ENCODE measurements around the gene FBXO44.

FBXO44 gene

DNA sequence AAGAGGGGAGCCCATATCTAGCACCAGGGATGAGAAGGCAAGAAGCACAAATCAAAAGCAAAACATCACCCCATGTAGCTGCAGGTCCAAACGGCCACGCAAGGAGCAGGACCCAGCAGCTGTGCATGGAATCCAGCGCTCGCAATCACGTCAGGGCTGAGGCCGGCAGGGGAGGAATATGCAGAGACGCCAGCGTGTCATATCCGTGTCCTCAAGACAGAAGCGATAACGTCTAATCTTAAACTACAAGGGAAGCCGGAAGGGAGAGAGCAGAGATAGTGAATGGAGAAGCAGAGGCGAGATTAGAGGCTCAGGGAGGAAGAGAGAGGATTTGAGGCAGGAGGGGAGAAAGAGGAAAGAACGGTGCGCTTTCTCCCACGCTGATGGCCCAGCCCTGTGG, 39.6 kb upstream of the FBXO44 start:
- TF ChIP-seq, protein P1, sequence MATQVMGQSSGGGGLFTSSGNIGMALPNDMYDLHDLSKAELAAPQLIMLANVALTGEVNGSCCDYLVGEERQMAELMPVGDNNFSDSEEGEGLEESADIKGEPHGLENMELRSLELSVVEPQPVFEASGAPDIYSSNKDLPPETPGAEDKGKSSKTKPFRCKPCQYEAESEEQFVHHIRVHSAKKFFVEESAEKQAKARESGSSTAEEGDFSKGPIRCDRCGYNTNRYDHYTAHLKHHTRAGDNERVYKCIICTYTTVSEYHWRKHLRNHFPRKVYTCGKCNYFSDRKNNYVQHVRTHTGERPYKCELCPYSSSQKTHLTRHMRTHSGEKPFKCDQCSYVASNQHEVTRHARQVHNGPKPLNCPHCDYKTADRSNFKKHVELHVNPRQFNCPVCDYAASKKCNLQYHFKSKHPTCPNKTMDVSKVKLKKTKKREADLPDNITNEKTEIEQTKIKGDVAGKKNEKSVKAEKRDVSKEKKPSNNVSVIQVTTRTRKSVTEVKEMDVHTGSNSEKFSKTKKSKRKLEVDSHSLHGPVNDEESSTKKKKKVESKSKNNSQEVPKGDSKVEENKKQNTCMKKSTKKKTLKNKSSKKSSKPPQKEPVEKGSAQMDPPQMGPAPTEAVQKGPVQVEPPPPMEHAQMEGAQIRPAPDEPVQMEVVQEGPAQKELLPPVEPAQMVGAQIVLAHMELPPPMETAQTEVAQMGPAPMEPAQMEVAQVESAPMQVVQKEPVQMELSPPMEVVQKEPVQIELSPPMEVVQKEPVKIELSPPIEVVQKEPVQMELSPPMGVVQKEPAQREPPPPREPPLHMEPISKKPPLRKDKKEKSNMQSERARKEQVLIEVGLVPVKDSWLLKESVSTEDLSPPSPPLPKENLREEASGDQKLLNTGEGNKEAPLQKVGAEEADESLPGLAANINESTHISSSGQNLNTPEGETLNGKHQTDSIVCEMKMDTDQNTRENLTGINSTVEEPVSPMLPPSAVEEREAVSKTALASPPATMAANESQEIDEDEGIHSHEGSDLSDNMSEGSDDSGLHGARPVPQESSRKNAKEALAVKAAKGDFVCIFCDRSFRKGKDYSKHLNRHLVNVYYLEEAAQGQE (IDR thresholded peaks at IDR 0.05; ENCODE audit: insufficient replicate concordance, low read depth): no peak
- TF ChIP-seq SPI1 (IDR thresholded peaks at IDR 0.05; ENCODE audit: borderline replicate concordance, low read depth): no peak
- TF ChIP-seq POLR2AphosphoS5 (IDR thresholded peaks at IDR 0.05; ENCODE audit: low read depth): no peak
- TF ChIP-seq GABPA (IDR thresholded peaks at IDR 0.05; ENCODE audit: low read depth): no peak
- TF ChIP-seq, protein P2, sequence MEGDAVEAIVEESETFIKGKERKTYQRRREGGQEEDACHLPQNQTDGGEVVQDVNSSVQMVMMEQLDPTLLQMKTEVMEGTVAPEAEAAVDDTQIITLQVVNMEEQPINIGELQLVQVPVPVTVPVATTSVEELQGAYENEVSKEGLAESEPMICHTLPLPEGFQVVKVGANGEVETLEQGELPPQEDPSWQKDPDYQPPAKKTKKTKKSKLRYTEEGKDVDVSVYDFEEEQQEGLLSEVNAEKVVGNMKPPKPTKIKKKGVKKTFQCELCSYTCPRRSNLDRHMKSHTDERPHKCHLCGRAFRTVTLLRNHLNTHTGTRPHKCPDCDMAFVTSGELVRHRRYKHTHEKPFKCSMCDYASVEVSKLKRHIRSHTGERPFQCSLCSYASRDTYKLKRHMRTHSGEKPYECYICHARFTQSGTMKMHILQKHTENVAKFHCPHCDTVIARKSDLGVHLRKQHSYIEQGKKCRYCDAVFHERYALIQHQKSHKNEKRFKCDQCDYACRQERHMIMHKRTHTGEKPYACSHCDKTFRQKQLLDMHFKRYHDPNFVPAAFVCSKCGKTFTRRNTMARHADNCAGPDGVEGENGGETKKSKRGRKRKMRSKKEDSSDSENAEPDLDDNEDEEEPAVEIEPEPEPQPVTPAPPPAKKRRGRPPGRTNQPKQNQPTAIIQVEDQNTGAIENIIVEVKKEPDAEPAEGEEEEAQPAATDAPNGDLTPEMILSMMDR (IDR thresholded peaks at IDR 0.05; ENCODE audit: insufficient read depth, low read length): no peak
- H3K27ac ChIP-seq (replicated peaks): no peak overlapping the region
- no peaks in the 10 kb centered on the region for H3K27me3 ChIP-seq (ENCODE audit: insufficient read depth, poor library complexity, severe bottlenecking)
- H3K4me3 ChIP-seq (replicated peaks; ENCODE audit: insufficient read depth, low read length): no peak overlapping the region
- no peak for DNase-seq (ENCODE audit: low read depth in 1 of 2, low spot score in 1 of 2)

GRCh38 chr1:11616766-11617165, 37.9 kb upstream of the FBXO44 start:
- no peaks in the 10 kb centered on the region for H3K27me3 ChIP-seq (ENCODE audit: insufficient read depth, poor library complexity, severe bottlenecking)
- DNase-seq (ENCODE audit: low read depth in 1 of 2, low spot score in 1 of 2): no peak
- no peak for TF ChIP-seq POLR2AphosphoS5 (IDR thresholded peaks at IDR 0.05; ENCODE audit: low read depth)
- TF ChIP-seq GABPA (IDR thresholded peaks at IDR 0.05; ENCODE audit: low read depth): no peak
- TF ChIP-seq SPI1 (IDR thresholded peaks at IDR 0.05; ENCODE audit: borderline replicate concordance, low read depth): no peak
- TF ChIP-seq, protein P1 (IDR thresholded peaks at IDR 0.05; ENCODE audit: insufficient replicate concordance, low read depth): no peak

DNA sequence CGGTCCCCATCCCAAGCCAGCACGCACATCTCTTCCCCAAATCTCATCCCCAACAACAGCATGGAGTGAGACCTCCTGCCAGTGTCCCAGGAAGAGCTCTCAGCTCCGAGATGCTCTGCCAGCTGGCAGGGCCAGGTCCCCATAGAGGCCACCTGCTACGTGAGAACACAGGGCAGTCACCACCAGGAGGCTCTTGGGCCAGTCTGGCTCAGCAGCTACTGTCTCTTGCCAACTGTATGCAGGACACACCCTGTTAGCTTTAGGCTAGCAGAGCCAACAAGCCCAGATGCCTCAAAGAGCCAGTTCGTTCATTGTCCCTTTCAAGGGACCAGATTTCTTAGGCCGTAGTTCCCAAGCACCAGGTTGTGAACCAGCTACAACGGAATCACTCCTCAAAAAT, 37.4 kb upstream of the FBXO44 start:
- no peak for TF ChIP-seq GABPA (IDR thresholded peaks at IDR 0.05; ENCODE audit: low read depth)
- TF ChIP-seq, protein P1 (IDR thresholded peaks at IDR 0.05; ENCODE audit: insufficient replicate concordance, low read depth): no peak
- TF ChIP-seq SPI1 (IDR thresholded peaks at IDR 0.05; ENCODE audit: borderline replicate concordance, low read depth): no peak
- TF ChIP-seq POLR2AphosphoS5 (IDR thresholded peaks at IDR 0.05; ENCODE audit: low read depth): no peak
- TF ChIP-seq, protein P2 (IDR thresholded peaks at IDR 0.05; ENCODE audit: insufficient read depth, low read length): no peak
- Histone ChIP-seq H3K27me3 (ENCODE audit: insufficient read depth, poor library complexity, severe bottlenecking) (no peaks in the 10 kb centered on the region), H3K4me3 (replicated peaks; ENCODE audit: insufficient read depth, low read length) (no peak overlapping the region), H3K27ac (replicated peaks) (no peak overlapping the region)
- DNase-seq (ENCODE audit: low read depth in 1 of 2, low spot score in 1 of 2): no peak

More at GRCh38 chr1:11616766-11617165, 37.9 kb upstream of the FBXO44 start:
- H3K4me3 ChIP-seq (replicated peaks; ENCODE audit: insufficient read depth, low read length): no peak overlapping the region
- H3K27ac ChIP-seq (replicated peaks): no peak overlapping the region

Measured in HL-60 (cell line).